ENCODE data around the gene ROBO1.
"Not testable (repeated sequence)": the region's sequence is repeated elsewhere in the genome, so short reads cannot be mapped to it uniquely, and the experiment has no call there.

ROBO1 gene

GRCh38 chr3:79366414-79366813 lies 401.4 kb downstream of the ROBO1 start:
- no peak for DNase-seq

- DNase-seq: no peak
These were observed 403.0 kb downstream of the ROBO1 start for GRCh38 chr3:79364784-79365183.

GRCh38 chr3:79362571-79363270 lies 405.1 kb downstream of the ROBO1 start:
- no peak for DNase-seq

GRCh38 chr3:79361748-79362378 lies 405.9 kb downstream of the ROBO1 start:
- DNase-seq: no peak

- DNase-seq: no peak
These were observed 409.5 kb downstream of the ROBO1 start for GRCh38 chr3:79358327-79358726.

GRCh38 chr3:79354179-79354688 lies 413.6 kb downstream of the ROBO1 start:
- no peak for DNase-seq

- DNase-seq: no peak
These were observed 416.1 kb downstream of the ROBO1 start for GRCh38 chr3:79351699-79352098.

- no peak for DNase-seq
These were observed 422.6 kb downstream of the ROBO1 start for GRCh38 chr3:79344876-79345871.

GRCh38 chr3:79341961-79342360 lies 425.8 kb downstream of the ROBO1 start:
- no peak for DNase-seq

GRCh38 chr3:79339846-79340245 lies 428.0 kb downstream of the ROBO1 start:
- DNase-seq: no peak

GRCh38 chr3:79337798-79338197 lies 430.0 kb downstream of the ROBO1 start:
- DNase-seq: no peak

- DNase-seq: no peak
These were observed 438.6 kb downstream of the ROBO1 start for GRCh38 chr3:79329154-79329553.

GRCh38 chr3:79326642-79327041 lies 441.2 kb downstream of the ROBO1 start:
- no peak for DNase-seq

GRCh38 chr3:79325833-79326383 lies 441.9 kb downstream of the ROBO1 start:
- not testable (repeated sequence) for DNase-seq

- no peak for DNase-seq
These were observed 450.0 kb downstream of the ROBO1 start for GRCh38 chr3:79317551-79318518.

- DNase-seq: no peak
These were observed 452.8 kb downstream of the ROBO1 start for GRCh38 chr3:79314962-79315361.

- no peak for DNase-seq
These were observed 453.3 kb downstream of the ROBO1 start for GRCh38 chr3:79314544-79314943.

- no peak for DNase-seq
These were observed 457.8 kb downstream of the ROBO1 start for GRCh38 chr3:79310016-79310415.

GRCh38 chr3:79306934-79307570 lies 460.7 kb downstream of the ROBO1 start:
- no peak for DNase-seq

- not testable (repeated sequence) for DNase-seq
These were observed 467.7 kb downstream of the ROBO1 start for GRCh38 chr3:79299949-79300635.
